Breast epithelium (tissue), 4 donors: ENCODE results near the gene CEACAM19. TPM values are rescaled to one million over a fixed set of nuclear protein-coding genes. Genes with fewer than 3 reads are reported as not detected.
A peak's percentile ranks its signal among the peaks of the same experiment; 100 is the strongest.

Experiments used
- DNase-seq, 2 donors: peaks; one replicate each; pipeline ENCODE4 v3.0.0-alpha.2; 2019; ENCODE audit warnings: low spot score in 2 of 2
- H3K27ac ChIP-seq, 2 donors: fragments of 200-600 bp; sonication (generic) in 1 of 2; one replicate each; pipeline ENCODE4 v1.5.1; 2016 to 2019; ENCODE audit warnings: mild to moderate bottlenecking in 1 of 2
- H3K27me3 ChIP-seq, 2 donors: fragments of 200-600 bp; sonication (generic) in 1 of 2; one replicate each; pipeline versions ENCODE4 v1.5.1 to v1.6.0; 2017 to 2019; ENCODE audit warnings: control low read depth in 1 of 2, mild to moderate bottlenecking in 1 of 2
- H3K36me3 ChIP-seq: fragments of 200-600 bp; one replicate; pipeline ENCODE4 v1.5.1; 2019
- H3K4me1 ChIP-seq, 2 donors: fragments of 200-600 bp; sonication (generic); one replicate each; pipeline ENCODE4 v1.5.1; 2016 to 2019; ENCODE audit warnings: control low read depth in 1 of 2
- H3K4me3 ChIP-seq, 3 donors: fragments of 200-600 bp; sonication (generic); 1 replicate in 2 of 3; 2 replicates in 1 of 3; pipeline ENCODE4 v1.5.1; 2016 to 2019; ENCODE audit warnings: mild to moderate bottlenecking in 3 of 3, moderate library complexity in 2 of 3
- H3K9me3 ChIP-seq, 2 donors: fragments of 200-600 bp; sonication (generic) in 1 of 2; one replicate each; pipeline ENCODE4 v1.5.1; 2016 to 2019; ENCODE audit warnings: control low read depth in 1 of 2
- CTCF ChIP-seq, 3 donors: fragments of 450-650 bp; IDR thresholded peaks; one replicate each; pipeline ENCODE4 v1.5.1; 2016 to 2017; ENCODE audit warnings: antibody characterized with exemption in 3 of 3, mild to moderate bottlenecking in 3 of 3, moderate library complexity in 3 of 3
- POLR2A ChIP-seq: fragments of 450-650 bp; IDR thresholded peaks from one replicate; pipeline ENCODE4 v1.6.1; 2016; ENCODE audit warnings: antibody characterized with exemption, mild to moderate bottlenecking, moderate library complexity
- POLR2AphosphoS5 ChIP-seq, 3 donors: sonication (generic); formaldehyde crosslinking; IDR thresholded peaks; one replicate each; pipeline ENCODE4 v1.6.1; 2017; ENCODE audit warnings: antibody characterized with exemption in 3 of 3
- intact Hi-C: fragments of 100-400 bp; cut with DNase I; formaldehyde crosslinking; loops from one replicate; pipeline ENCODE4 v1.15.1; 2023; ENCODE audit warnings: low total_unique reads
- total RNA-seq, 3 donors: library from RNA; depleted of rRNA; stranded (reverse); fragments of >200 nt; gene quantifications; one replicate each; pipeline ENCODE4 v1.1.0, GENCODE V29; 2016

The CEACAM19 gene
- total RNA-seq, 3 donors from 2014 or later = 0.96 to 5.3 (median 4.9) TPM

- Histone ChIP-seq H3K36me3 (no peaks in the 10 kb centered on the region), H3K27ac (peak overlapping the region in 1 of 2 donors; percentile 48), H3K27me3 (no peaks in the 10 kb centered on the region), H3K9me3 (no peaks in the 10 kb centered on the region), H3K4me3 (no peak overlapping the region), H3K4me1 (no peaks in the 10 kb centered on the region)
- no peak for DNase-seq
- TF ChIP-seq POLR2A = no peak
- intact Hi-C loops = no loop called here
Observed at GRCh38 chr19:44694184-44694579, 22.9 kb downstream of the CEACAM19 start.

GRCh38 chr19:44696939-44697669 lies 25.8 kb downstream of the CEACAM19 start:
- no peaks in the 10 kb centered on the region for H3K36me3 ChIP-seq
- H3K4me3 ChIP-seq = no peak overlapping the region
- no peak overlapping the region for H3K27ac ChIP-seq
- no peak for DNase-seq
- H3K27me3 ChIP-seq = no peaks in the 10 kb centered on the region
- no peaks in the 10 kb centered on the region for H3K4me1 ChIP-seq
- H3K9me3 ChIP-seq = no peaks in the 10 kb centered on the region
- intact Hi-C loops = no loop called here
- TF ChIP-seq CTCF (IDR thresholded peaks at IDR 0.05) (no peak), POLR2A (no peak), POLR2AphosphoS5 (IDR thresholded peaks at IDR 0.05) (no peak)

- no peak for DNase-seq
- TF ChIP-seq CTCF (IDR thresholded peaks at IDR 0.05) (no peak), POLR2AphosphoS5 (IDR thresholded peaks at IDR 0.05) (no peak), POLR2A (no peak)
- Histone ChIP-seq H3K27ac (no peak overlapping the region), H3K27me3 (no peaks in the 10 kb centered on the region), H3K36me3 (no peaks in the 10 kb centered on the region), H3K4me3 (no peak overlapping the region), H3K4me1 (no peaks in the 10 kb centered on the region), H3K9me3 (no peaks in the 10 kb centered on the region)
- intact Hi-C loops = no loop called here
Observed at GRCh38 chr19:44697670-44698034, 26.4 kb downstream of the CEACAM19 start.

- no peaks in the 10 kb centered on the region for H3K4me1 ChIP-seq
- H3K9me3 ChIP-seq = no peaks in the 10 kb centered on the region
- H3K36me3 ChIP-seq = no peaks in the 10 kb centered on the region
- H3K27ac ChIP-seq = no peak within 1 kb of the TSS
- DNase-seq = no peak
- H3K4me3 ChIP-seq = no peak within 1 kb of the TSS
- intact Hi-C loops = no loop called here
- TF ChIP-seq POLR2AphosphoS5 (IDR thresholded peaks at IDR 0.05) (no peak), POLR2A (no peak), CTCF (IDR thresholded peaks at IDR 0.05) (no peak)
- H3K27me3 ChIP-seq = no peaks in the 10 kb centered on the region
Observed at GRCh38 chr19:44698492-44699201, 27.4 kb downstream of the CEACAM19 start, which contains the start of gene CEACAM16. Gene CEACAM16 (plus strand): TSS chr19:44699151. CDS start chr19:44701457, 2,306 bp downstream.

- Histone ChIP-seq H3K4me1 (no peaks in the 10 kb centered on the region), H3K27me3 (no peaks in the 10 kb centered on the region), H3K4me3 (no peak overlapping the region), H3K36me3 (no peaks in the 10 kb centered on the region), H3K9me3 (no peaks in the 10 kb centered on the region), H3K27ac (no peak overlapping the region)
- intact Hi-C loops = no loop called here
- no peak for DNase-seq
- TF ChIP-seq POLR2AphosphoS5 (IDR thresholded peaks at IDR 0.05) = no peak
- TF ChIP-seq POLR2A = no peak
- no peak for TF ChIP-seq CTCF (IDR thresholded peaks at IDR 0.05)
Observed at GRCh38 chr19:44700547-44700946, 29.3 kb downstream of the CEACAM19 start.
